IPS-20b (cell line): ENCODE data around the gene NCAPD2.
"Not testable (repeated sequence)": the region's sequence is repeated elsewhere in the genome, so short reads cannot be mapped to it uniquely, and the experiment has no call there.

Experiments
- H3K27ac ChIP-seq: one replicate; pipeline ENCODE4 v1.5.1; 2013; ENCODE audit warnings: low read length
- H3K27me3 ChIP-seq: 2 replicates; pipeline ENCODE4 v1.6.1; 2013; ENCODE audit warnings: mild to moderate bottlenecking, low read length, inconsistent platforms; ENCODE audit not compliant: insufficient read depth
- H3K36me3 ChIP-seq: 2 replicates; pipeline ENCODE4 v1.6.1; 2013; ENCODE audit warnings: low read depth, mild to moderate bottlenecking, inconsistent platforms, low read length, moderate library complexity; ENCODE audit not compliant: insufficient read depth
- H3K4me1 ChIP-seq: 2 replicates; pipeline ENCODE4 v1.6.1; 2013; ENCODE audit warnings: mild to moderate bottlenecking, control low read depth, inconsistent platforms, low read length, moderate library complexity; ENCODE audit not compliant: insufficient read depth
- H3K4me3 ChIP-seq: 2 replicates; pipeline ENCODE4 v1.5.1; 2013; ENCODE audit warnings: mild to moderate bottlenecking, low read length, inconsistent platforms
- H3K9ac ChIP-seq: 2 replicates; pipeline ENCODE4 v1.6.1; 2013; ENCODE audit warnings: low read depth, mild to moderate bottlenecking, inconsistent platforms, low read length, moderate library complexity
- H3K9me3 ChIP-seq: 2 replicates; pipeline ENCODE4 v1.6.1; 2013; ENCODE audit warnings: mild to moderate bottlenecking, low read depth, low read length, inconsistent platforms; ENCODE audit not compliant: insufficient read depth

Gene NCAPD2

DNA sequence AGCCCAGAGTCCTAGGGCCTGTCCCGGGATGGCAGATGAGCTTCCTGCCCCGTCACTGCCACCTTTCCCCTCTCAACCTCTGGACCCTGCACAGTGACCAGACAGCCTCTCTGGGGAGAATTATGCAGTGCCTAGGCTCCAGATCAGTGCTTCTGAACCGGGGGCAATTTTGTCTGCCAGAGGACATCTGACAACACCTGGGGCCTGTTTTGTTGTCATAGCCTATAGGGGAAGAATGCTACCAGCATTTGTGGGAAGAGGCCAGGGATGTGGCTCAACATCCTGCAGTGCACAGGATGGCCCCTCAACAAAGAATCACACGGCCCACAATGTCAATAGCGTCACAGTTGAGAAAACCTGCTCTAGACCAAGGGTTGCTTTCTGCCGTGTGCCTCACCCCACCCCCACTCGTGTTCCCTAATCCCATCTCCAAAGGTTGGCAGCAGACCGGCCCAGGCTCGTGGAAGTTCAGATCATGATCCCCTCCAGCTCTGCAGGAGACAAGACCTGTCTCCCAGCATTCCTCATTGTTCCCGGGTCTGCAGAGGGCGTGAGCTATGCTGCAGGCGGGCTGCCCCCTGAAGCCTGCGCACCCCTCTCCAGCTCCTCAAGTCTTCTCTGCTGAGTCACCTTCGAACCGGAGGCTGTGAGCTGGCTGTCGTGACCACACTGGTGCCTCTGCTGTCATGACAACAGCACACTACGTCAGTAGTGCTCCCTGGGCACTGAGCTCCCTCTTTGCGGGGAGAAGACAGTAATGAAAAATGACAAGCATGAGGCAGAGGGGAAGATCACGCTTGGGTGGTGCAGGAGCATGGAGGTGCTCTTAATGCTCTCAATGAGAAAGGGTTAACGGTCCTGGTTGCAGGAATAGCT, 38.4 kb downstream of the NCAPD2 start:
- H3K9ac ChIP-seq: peak overlapping the region; percentile 99; the same call in 1 of the 2 replicates
- H3K4me1 ChIP-seq: peaks cover 15% of the 10 kb centered on the region
- no peaks in the 10 kb centered on the region for H3K27me3 ChIP-seq
- peak overlapping the region; percentile 91 for H3K27ac ChIP-seq
- peaks cover 77% of the 10 kb centered on the region for H3K36me3 ChIP-seq
- no peaks in the 10 kb centered on the region for H3K9me3 ChIP-seq
- peak overlapping the region; percentile 95 for H3K4me3 ChIP-seq

- Histone ChIP-seq H3K9ac (peak overlapping the region; percentile 99), H3K4me1 (peaks cover 15% of the 10 kb centered on the region), H3K9me3 (no peaks in the 10 kb centered on the region), H3K27me3 (no peaks in the 10 kb centered on the region), H3K4me3 (peak overlapping the region; percentile 95), H3K36me3 (peaks cover 77% of the 10 kb centered on the region), H3K27ac (peak overlapping the region; percentile 91)
These were observed 39.2 kb downstream of the NCAPD2 start for GRCh38 chr12:6532927-6533652.

DNA sequence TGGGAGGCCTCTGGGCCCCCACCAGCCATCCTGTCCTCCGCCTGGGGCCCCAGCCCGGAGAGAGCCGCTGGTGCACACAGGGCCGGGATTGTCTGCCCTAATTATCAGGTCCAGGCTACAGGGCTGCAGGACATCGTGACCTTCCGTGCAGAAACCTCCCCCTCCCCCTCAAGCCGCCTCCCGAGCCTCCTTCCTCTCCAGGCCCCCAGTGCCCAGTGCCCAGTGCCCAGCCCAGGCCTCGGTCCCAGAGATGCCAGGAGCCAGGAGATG, 39.7 kb downstream of the NCAPD2 start:
- Histone ChIP-seq H3K4me3 (peak overlapping the region; percentile 95), H3K9me3 (no peaks in the 10 kb centered on the region), H3K36me3 (peaks cover 77% of the 10 kb centered on the region), H3K9ac (peak overlapping the region; percentile 99), H3K4me1 (peaks cover 15% of the 10 kb centered on the region), H3K27me3 (no peaks in the 10 kb centered on the region), H3K27ac (peak overlapping the region; percentile 91)

DNA sequence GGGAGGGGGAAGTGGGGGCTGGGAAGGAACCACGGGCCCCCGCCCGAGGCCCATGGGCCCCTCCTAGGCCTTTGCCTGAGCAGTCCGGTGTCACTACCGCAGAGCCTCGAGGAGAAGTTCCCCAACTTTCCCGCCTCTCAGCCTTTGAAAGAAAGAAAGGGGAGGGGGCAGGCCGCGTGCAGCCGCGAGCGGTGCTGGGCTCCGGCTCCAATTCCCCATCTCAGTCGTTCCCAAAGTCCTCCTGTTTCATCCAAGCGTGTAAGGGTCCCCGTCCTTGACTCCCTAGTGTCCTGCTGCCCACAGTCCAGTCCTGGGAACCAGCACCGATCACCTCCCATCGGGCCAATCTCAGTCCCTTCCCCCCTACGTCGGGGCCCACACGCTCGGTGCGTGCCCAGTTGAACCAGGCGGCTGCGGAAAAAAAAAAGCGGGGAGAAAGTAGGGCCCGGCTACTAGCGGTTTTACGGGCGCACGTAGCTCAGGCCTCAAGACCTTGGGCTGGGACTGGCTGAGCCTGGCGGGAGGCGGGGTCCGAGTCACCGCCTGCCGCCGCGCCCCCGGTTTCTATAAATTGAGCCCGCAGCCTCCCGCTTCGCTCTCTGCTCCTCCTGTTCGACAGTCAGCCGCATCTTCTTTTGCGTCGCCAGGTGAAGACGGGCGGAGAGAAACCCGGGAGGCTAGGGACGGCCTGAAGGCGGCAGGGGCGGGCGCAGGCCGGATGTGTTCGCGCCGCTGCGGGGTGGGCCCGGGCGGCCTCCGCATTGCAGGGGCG, 40.2 kb downstream of the NCAPD2 start, which contains the start of gene GAPDH:
Gene GAPDH, plus strand, starts transcription at position 595 of the 772 bp plus-strand sequence. CDS start 316 bp downstream, outside the sequence.
- H3K4me1 ChIP-seq: peaks cover 15% of the 10 kb centered on the region
- no peaks in the 10 kb centered on the region for H3K27me3 ChIP-seq
- peak within 1 kb of the TSS; percentile 95 for H3K4me3 ChIP-seq
- H3K9ac ChIP-seq: peak within 1 kb of the TSS; percentile 99
- H3K27ac ChIP-seq: peak within 1 kb of the TSS; percentile 91
- H3K9me3 ChIP-seq: no peaks in the 10 kb centered on the region
- H3K36me3 ChIP-seq: peaks cover 75% of the 10 kb centered on the region

DNA sequence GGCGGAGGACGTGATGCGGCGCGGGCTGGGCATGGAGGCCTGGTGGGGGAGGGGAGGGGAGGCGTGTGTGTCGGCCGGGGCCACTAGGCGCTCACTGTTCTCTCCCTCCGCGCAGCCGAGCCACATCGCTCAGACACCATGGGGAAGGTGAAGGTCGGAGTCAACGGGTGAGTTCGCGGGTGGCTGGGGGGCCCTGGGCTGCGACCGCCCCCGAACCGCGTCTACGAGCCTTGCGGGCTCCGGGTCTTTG, 40.7 kb downstream of the NCAPD2 start:
- peaks cover 70% of the 10 kb centered on the region for H3K36me3 ChIP-seq
- peaks cover 15% of the 10 kb centered on the region for H3K4me1 ChIP-seq
- peak overlapping the region; percentile 99 for H3K9ac ChIP-seq
- H3K4me3 ChIP-seq: peak overlapping the region; percentile 95
- H3K9me3 ChIP-seq: no peaks in the 10 kb centered on the region
- H3K27ac ChIP-seq: peak overlapping the region; percentile 84
- no peaks in the 10 kb centered on the region for H3K27me3 ChIP-seq

GRCh38 chr12:6534945-6535696, 41.2 kb downstream of the NCAPD2 start:
- H3K4me1 ChIP-seq: peaks cover 18% of the 10 kb centered on the region
- peak overlapping the region; percentile 95 for H3K4me3 ChIP-seq
- peak overlapping the region; percentile 84 for H3K27ac ChIP-seq
- H3K9me3 ChIP-seq: no peaks in the 10 kb centered on the region
- peak overlapping the region; percentile 99 for H3K9ac ChIP-seq
- peaks cover 64% of the 10 kb centered on the region for H3K36me3 ChIP-seq
- H3K27me3 ChIP-seq: no peaks in the 10 kb centered on the region

- H3K4me1 ChIP-seq: peaks cover 19% of the 10 kb centered on the region
- peak overlapping the region; percentile 84 for H3K27ac ChIP-seq
- peaks cover 59% of the 10 kb centered on the region for H3K36me3 ChIP-seq
- peak overlapping the region; percentile 99 for H3K9ac ChIP-seq
- no peaks in the 10 kb centered on the region for H3K9me3 ChIP-seq
- H3K27me3 ChIP-seq: no peaks in the 10 kb centered on the region
- H3K4me3 ChIP-seq: peak overlapping the region; percentile 95
These were observed 41.7 kb downstream of the NCAPD2 start for GRCh38 chr12:6535697-6535946.

DNA sequence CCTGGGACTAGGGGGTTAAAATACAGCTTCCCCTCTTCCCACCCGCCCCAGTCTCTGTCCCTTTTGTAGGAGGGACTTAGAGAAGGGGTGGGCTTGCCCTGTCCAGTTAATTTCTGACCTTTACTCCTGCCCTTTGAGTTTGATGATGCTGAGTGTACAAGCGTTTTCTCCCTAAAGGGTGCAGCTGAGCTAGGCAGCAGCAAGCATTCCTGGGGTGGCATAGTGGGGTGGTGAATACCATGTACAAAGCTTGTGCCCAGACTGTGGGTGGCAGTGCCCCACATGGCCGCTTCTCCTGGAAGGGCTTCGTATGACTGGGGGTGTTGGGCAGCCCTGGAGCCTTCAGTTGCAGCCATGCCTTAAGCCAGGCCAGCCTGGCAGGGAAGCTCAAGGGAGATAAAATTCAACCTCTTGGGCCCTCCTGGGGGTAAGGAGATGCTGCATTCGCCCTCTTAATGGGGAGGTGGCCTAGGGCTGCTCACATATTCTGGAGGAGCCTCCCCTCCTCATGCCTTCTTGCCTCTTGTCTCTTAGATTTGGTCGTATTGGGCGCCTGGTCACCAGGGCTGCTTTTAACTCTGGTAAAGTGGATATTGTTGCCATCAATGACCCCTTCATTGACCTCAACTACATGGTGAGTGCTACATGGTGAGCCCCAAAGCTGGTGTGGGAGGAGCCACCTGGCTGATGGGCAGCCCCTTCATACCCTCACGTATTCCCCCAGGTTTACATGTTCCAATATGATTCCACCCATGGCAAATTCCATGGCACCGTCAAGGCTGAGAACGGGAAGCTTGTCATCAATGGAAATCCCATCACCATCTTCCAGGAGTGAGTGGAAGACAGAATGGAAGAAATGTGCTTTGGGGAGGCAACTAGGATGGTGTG, 42.3 kb downstream of the NCAPD2 start:
- no peaks in the 10 kb centered on the region for H3K27me3 ChIP-seq
- peaks cover 54% of the 10 kb centered on the region for H3K36me3 ChIP-seq
- peak overlapping the region; percentile 95 for H3K4me3 ChIP-seq
- H3K4me1 ChIP-seq: peaks cover 19% of the 10 kb centered on the region
- peak overlapping the region; percentile 84 for H3K27ac ChIP-seq
- H3K9me3 ChIP-seq: no peaks in the 10 kb centered on the region
- peak overlapping the region; percentile 99 for H3K9ac ChIP-seq

GRCh38 chr12:6536894-6537579, 43.1 kb downstream of the NCAPD2 start:
- Histone ChIP-seq H3K9me3 (no peaks in the 10 kb centered on the region), H3K4me1 (peaks cover 14% of the 10 kb centered on the region), H3K4me3 (peak overlapping the region; percentile 95), H3K27me3 (no peaks in the 10 kb centered on the region), H3K27ac (no peak overlapping the region), H3K9ac (peak overlapping the region; percentile 99; the same call in 1 of the 2 replicates), H3K36me3 (peaks cover 45% of the 10 kb centered on the region)

GRCh38 chr12:6537580-6538419, 43.9 kb downstream of the NCAPD2 start:
- not testable (repeated sequence) for H3K4me3 ChIP-seq, H3K27me3 ChIP-seq, H3K4me1 ChIP-seq, H3K27ac ChIP-seq, H3K9ac ChIP-seq, H3K9me3 ChIP-seq
- peaks cover 41% of the 10 kb centered on the region for H3K36me3 ChIP-seq
